Measurements from ENCODE around the gene UQCC3. TPM values are rescaled to one million over a fixed set of nuclear protein-coding genes. Genes with fewer than 3 reads are reported as not detected.

Gene UQCC3
- total and polyA plus RNA-seq, 2 of the 13 experiments (the other 11 are each of a cell fraction or from before 2014, with no cell fraction given), result 7.7 to 16.0 TPM

DNA sequence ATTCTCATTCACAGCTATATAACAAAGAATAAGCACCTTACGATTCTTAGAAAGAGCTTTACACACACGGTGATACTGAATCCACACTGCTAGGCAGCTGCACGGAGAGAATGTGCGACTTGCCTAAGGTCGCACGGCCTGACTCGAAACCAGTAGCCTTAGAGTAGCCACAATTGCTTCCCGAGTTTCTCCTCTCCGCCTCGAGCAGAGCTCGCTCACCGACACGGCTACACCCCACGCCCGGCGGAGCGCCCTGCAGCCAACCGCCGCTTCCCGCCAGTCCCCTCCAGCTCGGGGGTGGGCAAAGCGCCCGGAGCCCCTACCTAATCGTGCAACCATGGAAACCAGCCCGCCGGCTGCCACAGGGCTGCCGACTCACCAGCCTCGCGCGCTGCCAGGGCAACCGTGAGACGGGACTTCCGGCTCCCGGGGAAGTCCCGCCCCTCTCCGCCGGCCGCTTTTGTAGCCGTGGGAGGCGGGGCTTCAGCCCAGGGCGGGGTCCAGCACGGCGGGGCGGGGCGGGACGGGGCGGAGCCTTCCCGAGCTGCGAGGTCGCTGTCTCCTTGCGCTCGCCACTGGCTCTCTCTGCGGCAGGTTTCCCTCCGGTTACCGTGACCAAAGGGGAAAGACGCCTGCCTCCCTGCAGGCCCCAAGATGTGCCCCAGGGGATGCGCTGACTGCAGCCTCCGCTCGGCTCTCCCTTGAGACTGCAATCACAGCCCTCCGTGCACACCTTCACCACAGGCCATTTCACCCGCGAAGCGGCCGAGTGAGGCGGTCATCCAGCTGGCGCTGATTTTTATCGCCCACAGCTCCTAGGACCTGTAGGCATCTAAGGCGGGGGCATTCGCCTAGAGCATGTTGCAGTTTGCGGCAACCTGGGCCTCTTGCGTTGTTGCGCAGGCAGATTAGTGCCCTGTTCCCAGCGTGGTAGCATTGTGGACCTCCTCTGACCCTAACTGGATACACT, 34.7 kb downstream of the UQCC3 start (continued):
- no peak; the same call in 1 of the 2 replicates for TF ChIP-seq ZNF747 (CRISPR knock-in tag; IDR thresholded peaks at IDR 0.05; ENCODE audit: borderline replicate concordance)
- TF ChIP-seq, protein P1, sequence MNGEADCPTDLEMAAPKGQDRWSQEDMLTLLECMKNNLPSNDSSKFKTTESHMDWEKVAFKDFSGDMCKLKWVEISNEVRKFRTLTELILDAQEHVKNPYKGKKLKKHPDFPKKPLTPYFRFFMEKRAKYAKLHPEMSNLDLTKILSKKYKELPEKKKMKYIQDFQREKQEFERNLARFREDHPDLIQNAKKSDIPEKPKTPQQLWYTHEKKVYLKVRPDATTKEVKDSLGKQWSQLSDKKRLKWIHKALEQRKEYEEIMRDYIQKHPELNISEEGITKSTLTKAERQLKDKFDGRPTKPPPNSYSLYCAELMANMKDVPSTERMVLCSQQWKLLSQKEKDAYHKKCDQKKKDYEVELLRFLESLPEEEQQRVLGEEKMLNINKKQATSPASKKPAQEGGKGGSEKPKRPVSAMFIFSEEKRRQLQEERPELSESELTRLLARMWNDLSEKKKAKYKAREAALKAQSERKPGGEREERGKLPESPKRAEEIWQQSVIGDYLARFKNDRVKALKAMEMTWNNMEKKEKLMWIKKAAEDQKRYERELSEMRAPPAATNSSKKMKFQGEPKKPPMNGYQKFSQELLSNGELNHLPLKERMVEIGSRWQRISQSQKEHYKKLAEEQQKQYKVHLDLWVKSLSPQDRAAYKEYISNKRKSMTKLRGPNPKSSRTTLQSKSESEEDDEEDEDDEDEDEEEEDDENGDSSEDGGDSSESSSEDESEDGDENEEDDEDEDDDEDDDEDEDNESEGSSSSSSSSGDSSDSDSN (CRISPR knock-in tag; IDR thresholded peaks at IDR 0.05), result no peak
- no peak for TF ChIP-seq NFIB (CRISPR knock-in tag; IDR thresholded peaks at IDR 0.05; ENCODE audit: borderline replicate concordance)
- no peak for TF ChIP-seq ZNF629 (CRISPR knock-in tag; conservative IDR thresholded peaks at IDR 0.05)
- TF ChIP-seq PAWR (CRISPR knock-in tag; IDR thresholded peaks at IDR 0.05; ENCODE audit: borderline replicate concordance), result no peak
- no peak for TF ChIP-seq BRCA1 (CRISPR knock-in tag; IDR thresholded peaks at IDR 0.05)
- TF ChIP-seq SMC3 (IDR thresholded peaks at IDR 0.05; ENCODE audit: low read length), result no peak
- TF ChIP-seq HMG20B (CRISPR knock-in tag; conservative IDR thresholded peaks at IDR 0.05), result no peak
- TF ChIP-seq, protein P2, sequence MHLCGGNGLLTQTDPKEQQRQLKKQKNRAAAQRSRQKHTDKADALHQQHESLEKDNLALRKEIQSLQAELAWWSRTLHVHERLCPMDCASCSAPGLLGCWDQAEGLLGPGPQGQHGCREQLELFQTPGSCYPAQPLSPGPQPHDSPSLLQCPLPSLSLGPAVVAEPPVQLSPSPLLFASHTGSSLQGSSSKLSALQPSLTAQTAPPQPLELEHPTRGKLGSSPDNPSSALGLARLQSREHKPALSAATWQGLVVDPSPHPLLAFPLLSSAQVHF (CRISPR knock-in tag; IDR thresholded peaks at IDR 0.05), result no peak
- TF ChIP-seq ASH2L (IDR thresholded peaks at IDR 0.05; ENCODE audit: insufficient read length, low read depth, low read length), result peak; percentile 61
- TF ChIP-seq TBX2 (CRISPR knock-in tag; IDR thresholded peaks at IDR 0.05; ENCODE audit: borderline replicate concordance), result 0 out of 2 replicates have a peak, but pooled peaks have one; percentile 26
- TF ChIP-seq, protein P3, sequence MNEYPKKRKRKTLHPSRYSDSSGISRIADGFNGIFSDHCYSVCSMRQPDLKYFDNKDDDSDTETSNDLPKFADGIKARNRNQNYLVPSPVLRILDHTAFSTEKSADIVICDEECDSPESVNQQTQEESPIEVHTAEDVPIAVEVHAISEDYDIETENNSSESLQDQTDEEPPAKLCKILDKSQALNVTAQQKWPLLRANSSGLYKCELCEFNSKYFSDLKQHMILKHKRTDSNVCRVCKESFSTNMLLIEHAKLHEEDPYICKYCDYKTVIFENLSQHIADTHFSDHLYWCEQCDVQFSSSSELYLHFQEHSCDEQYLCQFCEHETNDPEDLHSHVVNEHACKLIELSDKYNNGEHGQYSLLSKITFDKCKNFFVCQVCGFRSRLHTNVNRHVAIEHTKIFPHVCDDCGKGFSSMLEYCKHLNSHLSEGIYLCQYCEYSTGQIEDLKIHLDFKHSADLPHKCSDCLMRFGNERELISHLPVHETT (CRISPR knock-in tag; conservative IDR thresholded peaks at IDR 0.05), result no peak
- TF ChIP-seq, protein P4, sequence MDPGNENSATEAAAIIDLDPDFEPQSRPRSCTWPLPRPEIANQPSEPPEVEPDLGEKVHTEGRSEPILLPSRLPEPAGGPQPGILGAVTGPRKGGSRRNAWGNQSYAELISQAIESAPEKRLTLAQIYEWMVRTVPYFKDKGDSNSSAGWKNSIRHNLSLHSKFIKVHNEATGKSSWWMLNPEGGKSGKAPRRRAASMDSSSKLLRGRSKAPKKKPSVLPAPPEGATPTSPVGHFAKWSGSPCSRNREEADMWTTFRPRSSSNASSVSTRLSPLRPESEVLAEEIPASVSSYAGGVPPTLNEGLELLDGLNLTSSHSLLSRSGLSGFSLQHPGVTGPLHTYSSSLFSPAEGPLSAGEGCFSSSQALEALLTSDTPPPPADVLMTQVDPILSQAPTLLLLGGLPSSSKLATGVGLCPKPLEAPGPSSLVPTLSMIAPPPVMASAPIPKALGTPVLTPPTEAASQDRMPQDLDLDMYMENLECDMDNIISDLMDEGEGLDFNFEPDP (CRISPR knock-in tag; conservative IDR thresholded peaks at IDR 0.05), result no peak
- no peak for TF ChIP-seq ZNF556 (CRISPR knock-in tag; IDR thresholded peaks at IDR 0.05; ENCODE audit: borderline replicate concordance)
- TF ChIP-seq ETV6 (CRISPR knock-in tag; conservative IDR thresholded peaks at IDR 0.05), result no peak
- TF ChIP-seq, protein P5, sequence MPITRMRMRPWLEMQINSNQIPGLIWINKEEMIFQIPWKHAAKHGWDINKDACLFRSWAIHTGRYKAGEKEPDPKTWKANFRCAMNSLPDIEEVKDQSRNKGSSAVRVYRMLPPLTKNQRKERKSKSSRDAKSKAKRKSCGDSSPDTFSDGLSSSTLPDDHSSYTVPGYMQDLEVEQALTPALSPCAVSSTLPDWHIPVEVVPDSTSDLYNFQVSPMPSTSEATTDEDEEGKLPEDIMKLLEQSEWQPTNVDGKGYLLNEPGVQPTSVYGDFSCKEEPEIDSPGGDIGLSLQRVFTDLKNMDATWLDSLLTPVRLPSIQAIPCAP (CRISPR knock-in tag; IDR thresholded peaks at IDR 0.05; ENCODE audit: low read depth), result no peak
- no peak for TF ChIP-seq CBFB (CRISPR knock-in tag; IDR thresholded peaks at IDR 0.05)
- TF ChIP-seq ZNF549 (CRISPR knock-in tag; IDR thresholded peaks at IDR 0.05), result no peak
- no peak for TF ChIP-seq SPEN (CRISPR knock-in tag; IDR thresholded peaks at IDR 0.05; ENCODE audit: low read depth)
- no peak for TF ChIP-seq ISX (CRISPR knock-in tag; conservative IDR thresholded peaks at IDR 0.05)
- TF ChIP-seq, protein P6, sequence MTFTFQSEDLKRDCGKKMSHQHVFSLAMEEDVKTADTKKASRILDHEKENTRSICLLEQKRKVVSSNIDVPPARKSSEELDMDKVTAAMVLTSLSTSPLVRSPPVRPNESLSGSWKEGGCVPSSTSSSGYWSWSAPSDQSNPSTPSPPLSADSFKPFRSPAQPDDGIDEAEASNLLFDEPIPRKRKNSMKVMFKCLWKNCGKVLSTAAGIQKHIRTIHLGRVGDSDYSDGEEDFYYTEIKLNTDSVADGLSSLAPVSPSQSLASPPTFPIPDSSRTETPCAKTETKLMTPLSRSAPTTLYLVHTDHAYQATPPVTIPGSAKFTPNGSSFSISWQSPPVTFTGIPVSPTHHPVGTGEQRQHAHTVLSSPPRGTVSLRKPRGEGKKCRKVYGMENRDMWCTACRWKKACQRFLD (CRISPR knock-in tag; IDR thresholded peaks at IDR 0.05; ENCODE audit: borderline replicate concordance), result no peak
